Breast epithelium (tissue), 3 donors: ENCODE results near the gene F2RL3.

ENCODE experiments used
- POLR2A ChIP-seq: fragments of 450-650 bp; IDR thresholded peaks from one replicate; pipeline ENCODE4 v1.6.1; 2016; ENCODE audit warnings: antibody characterized with exemption, mild to moderate bottlenecking, moderate library complexity
- POLR2AphosphoS5 ChIP-seq, 3 donors: sonication (generic); formaldehyde crosslinking; IDR thresholded peaks; one replicate each; pipeline ENCODE4 v1.6.1; 2017; ENCODE audit warnings: antibody characterized with exemption in 3 of 3
- TF ChIP-seq, protein P1 (sequence below), 3 donors: fragments of 450-650 bp; IDR thresholded peaks; one replicate each; pipeline ENCODE4 v1.5.1; 2016 to 2017; ENCODE audit warnings: antibody characterized with exemption in 3 of 3, mild to moderate bottlenecking in 3 of 3, moderate library complexity in 3 of 3

DNA sequence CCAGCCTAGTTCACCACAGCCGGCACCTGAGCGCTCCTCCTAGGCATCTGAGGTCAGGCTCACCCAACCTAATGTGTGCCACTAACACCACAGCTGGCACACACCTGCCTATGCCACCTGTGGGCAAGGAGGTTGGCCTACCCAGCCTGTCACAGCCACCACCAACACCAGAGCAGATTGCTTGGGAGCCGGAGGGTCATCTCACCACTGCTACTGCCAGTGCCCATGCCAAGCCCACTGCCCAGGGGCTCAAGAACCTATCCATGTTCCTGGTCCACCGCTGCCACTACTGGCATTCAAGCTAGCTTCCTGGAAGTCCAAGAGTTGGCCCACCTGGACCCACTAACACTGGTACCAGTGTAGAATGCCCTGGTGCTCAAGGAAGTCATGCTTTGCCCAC, 42.5 kb downstream of the F2RL3 start:
- TF ChIP-seq, protein P1, sequence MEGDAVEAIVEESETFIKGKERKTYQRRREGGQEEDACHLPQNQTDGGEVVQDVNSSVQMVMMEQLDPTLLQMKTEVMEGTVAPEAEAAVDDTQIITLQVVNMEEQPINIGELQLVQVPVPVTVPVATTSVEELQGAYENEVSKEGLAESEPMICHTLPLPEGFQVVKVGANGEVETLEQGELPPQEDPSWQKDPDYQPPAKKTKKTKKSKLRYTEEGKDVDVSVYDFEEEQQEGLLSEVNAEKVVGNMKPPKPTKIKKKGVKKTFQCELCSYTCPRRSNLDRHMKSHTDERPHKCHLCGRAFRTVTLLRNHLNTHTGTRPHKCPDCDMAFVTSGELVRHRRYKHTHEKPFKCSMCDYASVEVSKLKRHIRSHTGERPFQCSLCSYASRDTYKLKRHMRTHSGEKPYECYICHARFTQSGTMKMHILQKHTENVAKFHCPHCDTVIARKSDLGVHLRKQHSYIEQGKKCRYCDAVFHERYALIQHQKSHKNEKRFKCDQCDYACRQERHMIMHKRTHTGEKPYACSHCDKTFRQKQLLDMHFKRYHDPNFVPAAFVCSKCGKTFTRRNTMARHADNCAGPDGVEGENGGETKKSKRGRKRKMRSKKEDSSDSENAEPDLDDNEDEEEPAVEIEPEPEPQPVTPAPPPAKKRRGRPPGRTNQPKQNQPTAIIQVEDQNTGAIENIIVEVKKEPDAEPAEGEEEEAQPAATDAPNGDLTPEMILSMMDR (IDR thresholded peaks at IDR 0.05), result no peak
- TF ChIP-seq POLR2A (no peak), POLR2AphosphoS5 (IDR thresholded peaks at IDR 0.05) (no peak)
